ENCODE data around the gene MNAT1.
"Not testable (repeated sequence)": the region's sequence is repeated elsewhere in the genome, so short reads cannot be mapped to it uniquely, and the experiment has no call there.

Gene MNAT1

GRCh38 chr14:60735416-60735815 lies 855 bp downstream of the MNAT1 start:
- H3K27ac ChIP-seq: peak overlapping the region in 8 of 21 experiments; percentile 58 to 87 (median 80)

GRCh38 chr14:60736494-60736893 lies 1.9 kb downstream of the MNAT1 start:
- Histone ChIP-seq H3K4me3 (no peak overlapping the region), H3K27ac (no peak overlapping the region)

More at GRCh38 chr14:60735416-60735815, 855 bp downstream of the MNAT1 start:
- peak overlapping the region; percentile 66 to 85 (median 82) for H3K4me3 ChIP-seq

- H3K27ac ChIP-seq: no peak overlapping the region
- H3K4me3 ChIP-seq: no peak overlapping the region
Measured at GRCh38 chr14:60738843-60739508, 4.4 kb downstream of the MNAT1 start.

DNA sequence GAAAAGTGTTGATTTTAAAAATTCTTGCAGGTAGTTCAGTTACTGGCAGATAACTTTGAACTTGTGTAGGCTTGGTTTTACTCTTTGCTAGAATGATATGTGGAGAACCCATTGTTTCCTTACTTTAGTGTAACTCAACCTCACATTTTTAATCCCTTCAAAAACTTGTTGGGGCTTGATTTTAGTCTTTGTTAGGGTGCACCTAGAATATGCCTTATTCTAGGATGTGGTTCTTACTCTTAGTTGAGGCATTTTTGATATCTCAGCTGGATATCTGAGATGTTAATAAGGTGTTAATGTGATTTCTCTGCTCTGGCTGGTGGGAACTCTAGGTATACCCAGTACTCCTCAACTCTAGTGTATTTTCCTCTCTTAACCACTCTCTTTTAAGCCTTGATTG lies 10.0 kb downstream of the MNAT1 start:
- H3K27ac ChIP-seq: no peak overlapping the region
- H3K4me3 ChIP-seq: no peak overlapping the region

- no peak overlapping the region for H3K27ac ChIP-seq
- H3K4me3 ChIP-seq: no peak overlapping the region
Measured at GRCh38 chr14:60753264-60754119, 18.9 kb downstream of the MNAT1 start.

- Histone ChIP-seq H3K27ac (no peak overlapping the region), H3K4me3 (no peak overlapping the region)
Measured at GRCh38 chr14:60756847-60757246, 22.3 kb downstream of the MNAT1 start.

GRCh38 chr14:60757567-60758002 lies 23.0 kb downstream of the MNAT1 start:
- Histone ChIP-seq H3K4me3 (no peak overlapping the region), H3K27ac (no peak overlapping the region)

DNA sequence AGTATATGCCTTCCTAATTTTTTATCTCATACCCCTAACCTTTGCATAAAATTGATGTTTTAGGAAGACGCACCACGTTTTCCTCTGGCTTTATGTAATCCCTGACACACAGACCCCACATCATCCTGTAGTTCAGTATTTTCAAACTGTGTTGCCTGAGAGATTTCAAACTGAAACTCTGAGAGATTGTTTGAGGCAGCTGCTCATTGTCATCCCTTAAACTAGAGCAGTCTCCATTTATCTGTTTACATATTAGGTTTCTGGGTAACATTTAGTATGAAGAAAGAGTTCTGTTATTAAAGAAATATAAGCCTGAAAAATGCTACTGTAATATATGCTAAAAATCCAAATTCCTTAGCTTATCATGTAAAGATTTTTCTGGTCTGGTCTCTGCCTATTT lies 24.3 kb downstream of the MNAT1 start:
- Histone ChIP-seq H3K27ac (no peak overlapping the region), H3K4me3 (no peak overlapping the region)

GRCh38 chr14:60760209-60760608 lies 25.6 kb downstream of the MNAT1 start:
- no peak overlapping the region for H3K4me3 ChIP-seq
- H3K27ac ChIP-seq: no peak overlapping the region

DNA sequence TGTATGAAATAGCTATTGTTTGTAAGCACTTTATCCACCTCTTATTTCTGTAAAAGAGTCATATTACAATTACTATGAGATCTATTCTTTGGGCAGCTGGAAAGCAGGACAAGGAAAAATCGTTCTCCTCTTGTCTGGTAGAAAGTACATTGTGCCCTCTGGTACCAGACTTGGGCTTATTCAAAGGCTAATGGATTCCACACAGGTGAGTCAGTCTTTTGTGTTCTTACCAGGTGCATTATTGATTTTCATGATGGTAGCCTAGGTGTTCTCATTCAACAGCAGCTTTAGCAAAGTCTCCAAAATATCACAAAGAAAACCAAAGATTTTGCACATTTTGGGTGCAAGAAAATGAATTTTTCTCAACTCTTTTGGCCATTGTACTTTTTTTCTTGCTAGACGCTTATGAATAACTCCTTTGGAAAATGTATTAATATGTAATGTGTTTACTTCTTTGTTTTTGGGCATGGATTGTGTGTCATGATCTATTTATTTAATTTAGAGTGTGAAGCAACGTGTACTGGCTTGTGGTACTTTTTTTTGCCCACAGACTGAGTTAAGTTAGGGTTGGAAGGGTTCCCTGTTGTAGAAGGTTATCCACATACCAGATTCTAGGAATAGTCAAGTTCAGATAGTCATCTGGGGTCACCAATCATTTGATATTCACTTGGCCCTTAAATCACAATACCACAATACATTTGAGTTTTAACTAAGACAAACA lies 26.2 kb downstream of the MNAT1 start:
- no peak overlapping the region for H3K27ac ChIP-seq
- no peak overlapping the region for H3K4me3 ChIP-seq

DNA sequence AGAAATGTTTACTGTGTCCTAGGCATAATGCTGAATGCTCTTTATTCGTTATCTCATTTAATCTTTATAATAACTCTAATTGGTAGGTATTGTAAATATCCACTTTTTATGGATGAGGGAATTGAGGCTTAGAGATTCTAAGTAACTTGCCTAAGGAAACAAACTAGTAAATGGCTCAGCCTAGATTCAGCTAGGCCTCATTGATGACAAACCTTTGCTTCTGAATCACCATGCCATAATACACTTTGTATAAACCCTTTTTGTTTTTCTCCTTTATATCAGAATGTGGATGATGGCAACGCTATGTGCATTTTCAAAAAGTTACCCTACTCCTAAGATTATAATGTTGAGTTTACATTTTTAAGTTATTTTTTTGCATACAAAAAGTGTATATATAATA lies 34.0 kb downstream of the MNAT1 start:
- Histone ChIP-seq H3K27ac (no peak overlapping the region), H3K4me3 (no peak overlapping the region)

DNA sequence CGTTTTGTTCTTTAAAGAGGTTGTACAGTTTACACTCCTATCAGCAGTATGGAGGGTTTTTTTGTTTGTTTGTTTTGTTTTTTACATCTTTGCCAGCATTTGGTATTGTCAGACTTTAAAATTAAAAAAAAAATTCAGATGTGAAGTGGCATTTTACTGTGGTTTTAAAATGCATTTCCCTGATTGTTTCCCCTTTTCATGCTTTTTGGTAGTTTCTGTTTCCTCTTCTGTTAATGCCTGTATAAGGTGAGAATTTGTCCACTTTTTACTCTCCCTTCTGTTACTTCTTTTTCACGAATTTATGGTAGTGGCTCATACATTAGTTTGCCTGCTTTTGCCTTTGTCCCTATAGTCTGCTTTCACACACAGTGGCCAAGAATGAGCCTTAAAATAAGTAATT lies 36.6 kb downstream of the MNAT1 start:
- no peak overlapping the region for H3K4me3 ChIP-seq
- no peak overlapping the region for H3K27ac ChIP-seq

DNA sequence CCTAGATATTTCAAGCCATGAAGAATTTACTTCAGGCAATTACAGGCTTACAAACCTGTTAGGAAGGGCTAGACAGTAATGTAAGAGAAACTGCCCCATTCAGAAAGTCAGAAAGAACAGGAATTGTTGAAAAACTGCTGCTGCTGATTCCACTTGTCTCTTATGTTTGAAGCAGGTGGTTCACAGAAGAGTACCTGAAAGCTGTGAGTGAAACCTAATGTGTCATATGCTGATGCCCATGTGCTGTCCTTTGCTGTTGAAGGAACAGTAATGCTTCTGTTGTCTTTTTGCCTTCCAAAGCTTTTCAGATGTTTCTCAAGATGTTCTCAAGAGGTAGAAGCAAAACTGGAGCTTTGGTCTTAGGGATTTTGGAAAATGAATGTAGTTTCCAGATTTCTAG lies 39.0 kb downstream of the MNAT1 start:
- Histone ChIP-seq H3K4me3 (no peak overlapping the region), H3K27ac (no peak overlapping the region)

- Histone ChIP-seq H3K4me3 (no peak overlapping the region), H3K27ac (no peak overlapping the region)
Measured at GRCh38 chr14:60775296-60775695, 40.7 kb downstream of the MNAT1 start.

DNA sequence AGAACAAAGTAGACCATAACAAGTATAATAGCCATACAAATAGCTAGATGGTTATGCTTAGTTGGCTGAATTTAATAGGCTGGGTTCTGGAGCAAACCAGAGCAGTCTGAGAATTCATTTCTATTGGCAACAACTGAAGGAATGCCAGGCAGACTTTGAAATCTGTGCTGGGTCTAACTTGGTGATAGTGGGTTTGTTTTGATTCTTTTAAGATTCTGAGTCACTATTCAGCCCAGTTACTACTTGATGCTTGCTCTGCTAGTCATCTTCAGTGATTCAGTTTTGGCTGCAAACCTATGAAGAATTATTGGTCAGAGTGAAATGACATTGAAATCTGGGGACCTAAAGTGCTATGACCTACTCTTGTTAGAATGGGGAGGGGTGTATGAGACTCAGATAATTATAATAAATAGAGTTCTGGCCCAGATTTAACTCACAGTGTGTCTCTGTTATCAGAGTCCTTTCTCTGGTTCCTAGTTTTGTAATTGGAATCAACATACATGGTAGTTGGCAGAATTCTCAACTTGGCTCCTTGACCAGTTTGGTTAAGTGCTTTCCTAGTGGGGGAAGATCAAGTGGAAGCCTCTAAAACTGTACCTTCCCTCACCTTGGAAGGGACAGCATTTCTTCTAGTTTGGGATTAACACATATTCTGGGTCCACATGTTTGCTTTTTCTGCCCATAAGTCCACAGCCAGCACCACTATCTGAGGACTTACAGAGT lies 43.5 kb downstream of the MNAT1 start:
- Histone ChIP-seq H3K27ac (no peak overlapping the region), H3K4me3 (no peak overlapping the region)

- not testable (repeated sequence) for H3K4me3 ChIP-seq, H3K27ac ChIP-seq
Measured at GRCh38 chr14:60779745-60780514, 45.4 kb downstream of the MNAT1 start.

DNA sequence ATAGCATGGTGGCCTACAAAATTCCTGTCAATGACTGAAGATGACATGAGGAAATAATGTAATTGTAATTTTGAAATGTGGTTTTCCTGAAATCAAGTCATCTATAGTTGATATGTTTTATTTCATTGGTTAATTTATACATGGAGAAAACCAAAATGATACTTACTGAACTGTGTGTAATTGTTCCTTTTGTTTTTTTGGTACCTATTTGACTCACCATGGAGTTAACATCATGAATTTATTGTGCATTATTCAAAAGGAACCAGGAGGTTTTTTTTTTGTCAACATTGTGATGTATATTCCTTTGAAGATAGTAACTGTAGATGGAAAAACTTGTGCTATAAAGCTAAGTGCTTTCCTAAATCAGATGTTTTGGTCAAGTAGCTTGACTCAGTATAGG lies 46.0 kb downstream of the MNAT1 start:
- not testable (repeated sequence) for H3K4me3 ChIP-seq, H3K27ac ChIP-seq

GRCh38 chr14:60786905-60787304 lies 52.3 kb downstream of the MNAT1 start:
- H3K27ac ChIP-seq: no peak overlapping the region
- no peak overlapping the region for H3K4me3 ChIP-seq

DNA sequence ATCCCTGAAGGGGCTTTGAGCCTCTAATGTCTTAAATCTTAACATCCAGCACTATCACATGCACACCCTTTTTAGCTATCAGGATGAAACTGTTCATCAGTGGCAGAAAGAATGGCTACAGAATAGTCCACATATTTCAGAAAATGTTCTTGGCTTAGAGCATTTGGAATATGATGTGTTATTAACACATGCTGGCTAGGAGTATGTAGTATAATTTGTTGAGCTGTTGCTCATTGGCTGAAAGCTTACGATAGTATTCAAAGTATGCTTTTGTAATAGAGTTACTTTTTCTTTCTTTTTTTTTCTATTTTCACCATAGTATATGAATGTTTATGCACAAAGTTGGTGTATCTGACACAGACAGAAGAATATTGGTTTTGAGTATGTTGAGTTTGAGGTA lies 55.1 kb downstream of the MNAT1 start:
- H3K27ac ChIP-seq: no peak overlapping the region
- H3K4me3 ChIP-seq: no peak overlapping the region
